Measurements from ENCODE around the gene EIF2B2.
"Not testable (repeated sequence)": the region's sequence is repeated elsewhere in the genome, so short reads cannot be mapped to it uniquely, and the experiment has no call there.

Gene EIF2B2

GRCh38 chr14:74974364-74975058, 28.2 kb upstream of the EIF2B2 start:
- DNase-seq: no peak

DNA sequence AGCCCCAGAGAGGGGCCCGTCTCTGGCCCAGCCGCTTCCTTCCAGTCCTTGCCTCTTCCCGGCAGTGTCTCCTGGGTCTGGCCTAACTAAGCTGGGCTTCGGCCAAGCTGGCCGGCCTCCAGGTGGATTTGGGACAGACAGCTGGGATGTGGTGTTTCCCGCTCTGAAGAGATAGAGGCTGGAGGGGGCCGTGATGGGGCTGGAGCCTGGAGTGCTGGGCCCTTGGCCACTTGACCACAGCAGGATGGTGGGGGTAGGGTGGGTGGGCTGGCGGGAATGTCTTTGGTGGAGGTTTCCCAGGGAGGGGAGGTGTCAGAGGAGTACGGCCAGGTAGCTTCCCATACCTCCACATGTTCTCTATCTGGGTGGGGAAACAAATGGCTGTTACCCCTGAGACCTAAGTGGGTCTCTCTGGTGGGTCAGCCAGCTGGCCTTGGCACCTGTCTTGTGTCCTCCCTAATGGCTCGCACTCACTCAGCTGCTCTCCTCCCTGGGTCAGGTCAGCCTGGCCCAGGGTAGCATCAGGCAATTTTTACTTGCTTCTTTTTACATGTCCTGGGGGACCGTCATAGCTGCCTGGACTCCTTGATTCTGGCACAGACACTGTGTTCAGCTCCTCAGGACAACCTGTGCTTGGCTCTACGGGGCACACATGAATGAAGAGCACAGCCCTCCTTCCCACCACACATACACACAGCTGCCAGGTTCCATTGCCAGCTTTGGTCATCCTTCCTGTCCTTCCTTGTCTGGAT, 27.5 kb upstream of the EIF2B2 start:
- DNase-seq: no peak

DNA sequence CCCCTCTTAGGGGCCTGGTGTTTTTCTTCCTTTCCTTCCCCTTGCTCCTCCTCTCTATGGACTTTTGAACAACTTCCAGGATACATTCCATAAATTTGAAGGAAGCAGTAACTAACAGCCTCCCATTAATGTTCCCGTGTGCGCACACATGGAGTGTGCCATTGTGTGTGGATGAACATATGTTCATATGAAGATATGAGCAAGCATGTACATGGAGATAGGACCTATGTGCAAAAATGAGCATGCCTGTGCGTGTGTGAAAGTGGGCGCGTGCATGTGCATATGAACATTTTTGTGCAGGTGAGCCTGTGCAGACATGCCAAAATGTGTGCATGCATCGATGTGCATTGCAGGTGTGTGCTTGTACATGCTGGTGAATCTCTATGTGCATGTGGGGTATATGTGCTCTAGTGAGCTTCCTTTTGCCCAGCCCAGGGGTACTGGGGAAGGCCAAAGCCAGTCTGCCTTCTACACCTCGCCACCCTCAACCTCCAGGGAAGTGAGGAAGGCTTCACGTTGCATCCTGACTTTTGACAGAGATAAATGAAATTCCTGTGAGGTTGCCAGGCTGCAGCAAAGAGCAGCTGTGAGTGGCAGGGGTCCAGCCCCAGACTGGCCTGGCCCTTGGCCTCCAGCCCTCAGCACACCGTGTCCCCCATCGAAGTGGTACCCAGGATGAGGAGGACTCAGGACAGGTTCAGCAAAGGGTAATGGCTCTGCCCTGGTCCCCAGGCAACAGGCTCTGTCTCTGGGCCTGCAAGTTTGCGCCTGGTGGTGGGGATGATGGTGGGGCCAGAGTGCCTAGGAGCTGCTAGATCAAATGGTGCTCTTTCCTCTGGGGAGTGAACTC, 26.2 kb upstream of the EIF2B2 start:
- DNase-seq: no peak

DNA sequence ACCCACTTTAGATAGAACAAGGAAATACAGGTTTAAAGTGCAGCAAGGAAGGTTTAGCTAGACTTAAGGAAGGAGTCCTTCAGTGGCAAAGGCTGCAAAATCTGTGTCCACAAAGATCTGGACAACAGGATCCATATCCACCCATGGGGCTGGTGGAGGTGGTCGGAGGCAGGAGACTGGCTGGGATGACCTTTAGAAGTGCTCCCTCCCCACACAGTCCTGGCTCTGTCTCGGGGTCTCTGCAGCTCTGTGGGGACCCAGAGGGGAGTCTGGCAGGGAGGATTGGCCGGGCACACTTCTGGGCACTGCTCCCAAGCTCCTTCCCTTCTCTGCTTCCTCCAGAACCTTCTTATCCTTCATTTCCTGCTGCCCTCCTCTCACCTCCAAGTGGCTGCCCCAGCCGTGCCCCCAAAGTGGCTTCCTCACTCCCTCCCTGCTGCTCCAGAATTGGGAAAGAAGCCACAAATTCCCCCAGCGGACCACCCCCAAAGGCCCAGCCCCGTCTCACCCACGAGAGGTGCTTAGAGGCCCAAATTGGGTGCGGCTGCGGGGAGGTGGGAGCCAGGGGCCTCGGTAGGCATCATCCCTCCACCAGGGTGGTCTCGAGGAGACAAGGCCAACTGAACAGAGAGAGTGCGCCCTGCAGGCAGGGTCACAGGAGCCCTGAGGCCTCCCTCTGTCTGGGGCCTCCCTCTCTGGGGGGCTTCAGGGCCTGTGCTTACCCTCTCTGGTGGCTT, 25.4 kb upstream of the EIF2B2 start:
- DNase-seq: no peak

GRCh38 chr14:74977901-74978385, 24.8 kb upstream of the EIF2B2 start:
- DNase-seq: no peak

DNA sequence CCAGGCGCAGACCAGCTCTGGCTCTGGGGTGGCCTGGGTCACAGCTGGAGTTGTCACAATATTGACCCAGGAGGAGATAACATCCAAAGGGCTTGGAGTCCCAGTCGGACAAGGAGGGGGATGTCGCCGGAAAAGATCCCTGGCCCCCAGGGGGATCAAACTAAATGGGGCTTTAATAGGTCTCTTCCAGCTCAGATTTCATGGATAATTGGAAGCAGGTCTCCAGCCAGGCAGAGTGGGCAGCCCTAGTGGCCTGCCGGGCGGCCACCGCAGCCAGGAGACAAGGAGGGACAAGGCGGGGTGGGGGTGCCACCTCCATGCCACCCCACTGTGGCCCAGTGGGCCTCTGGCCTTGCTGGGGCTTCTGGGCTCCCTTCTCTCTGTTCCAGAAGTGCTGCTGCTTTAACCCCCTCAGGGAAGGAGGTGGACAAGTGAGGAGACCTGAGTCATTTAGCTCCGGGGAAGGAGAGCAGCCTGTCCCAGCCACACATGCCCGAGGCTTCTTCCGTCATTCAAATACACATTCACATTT, 24.2 kb upstream of the EIF2B2 start:
- no peak for DNase-seq

GRCh38 chr14:74979029-74979428, 23.7 kb upstream of the EIF2B2 start:
- no peak for DNase-seq

- no peak for DNase-seq
These were observed 23.0 kb upstream of the EIF2B2 start for GRCh38 chr14:74979442-74980397.

DNA sequence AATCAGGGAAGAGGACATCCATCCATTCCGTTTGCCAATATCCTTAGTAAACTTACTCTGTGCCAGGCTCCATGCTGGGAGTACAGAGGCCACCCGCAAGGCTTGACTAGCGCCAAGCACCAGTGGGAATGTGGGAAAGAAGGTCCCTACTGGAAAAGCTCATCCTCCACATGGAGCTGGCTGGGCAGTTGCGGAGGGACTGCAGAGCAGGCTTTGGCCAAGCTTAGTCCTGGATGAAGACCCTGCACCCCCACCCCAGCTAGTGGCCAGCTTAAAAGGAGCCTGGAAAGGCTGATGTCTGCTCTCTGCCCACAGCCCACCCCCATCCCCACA, 22.4 kb upstream of the EIF2B2 start:
- DNase-seq: no peak

- no peak for DNase-seq
These were observed 21.8 kb upstream of the EIF2B2 start for GRCh38 chr14:74980731-74981461.

GRCh38 chr14:74981462-74981782, 21.3 kb upstream of the EIF2B2 start:
- DNase-seq: no peak

DNA sequence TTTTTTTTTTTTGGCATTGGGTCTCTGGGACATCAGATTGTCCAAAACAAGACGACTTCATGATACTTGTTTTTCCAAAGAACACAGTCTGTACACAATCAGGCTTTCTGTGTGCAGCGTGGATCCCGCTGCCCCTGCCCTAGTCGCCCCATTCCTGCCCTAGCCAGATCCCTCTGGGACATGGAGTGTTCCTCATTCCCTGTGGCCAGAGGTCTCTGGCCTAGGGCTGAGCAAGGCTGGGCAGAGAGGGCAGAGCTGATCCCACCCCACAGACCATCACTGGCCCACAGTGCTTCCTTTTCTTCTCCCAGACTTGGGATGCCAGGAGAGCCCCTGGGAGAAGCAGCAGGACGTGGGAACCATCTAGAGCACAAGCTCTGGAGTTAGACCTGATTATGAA, 20.9 kb upstream of the EIF2B2 start:
- DNase-seq: no peak

GRCh38 chr14:74982661-74983060, 20.1 kb upstream of the EIF2B2 start:
- no peak for DNase-seq

DNA sequence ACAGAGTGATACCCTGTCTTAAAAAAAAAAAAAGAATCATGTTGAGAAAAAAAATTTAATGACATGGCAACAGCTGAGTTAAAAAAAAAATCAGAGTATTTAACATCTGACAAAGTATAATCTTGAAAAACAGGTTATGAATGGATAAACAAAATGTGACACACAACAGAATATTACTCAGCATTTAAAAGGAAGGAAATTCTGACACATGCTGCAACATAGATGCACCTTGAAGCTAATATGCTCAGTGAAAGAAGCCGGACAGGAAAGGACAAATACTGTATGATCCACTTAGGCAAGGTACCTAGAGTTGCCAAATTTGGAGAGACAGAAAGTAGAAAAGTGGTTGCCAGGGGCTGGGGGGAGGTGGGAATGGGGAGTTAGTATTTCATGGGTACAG, 19.4 kb upstream of the EIF2B2 start:
- DNase-seq: no peak

DNA sequence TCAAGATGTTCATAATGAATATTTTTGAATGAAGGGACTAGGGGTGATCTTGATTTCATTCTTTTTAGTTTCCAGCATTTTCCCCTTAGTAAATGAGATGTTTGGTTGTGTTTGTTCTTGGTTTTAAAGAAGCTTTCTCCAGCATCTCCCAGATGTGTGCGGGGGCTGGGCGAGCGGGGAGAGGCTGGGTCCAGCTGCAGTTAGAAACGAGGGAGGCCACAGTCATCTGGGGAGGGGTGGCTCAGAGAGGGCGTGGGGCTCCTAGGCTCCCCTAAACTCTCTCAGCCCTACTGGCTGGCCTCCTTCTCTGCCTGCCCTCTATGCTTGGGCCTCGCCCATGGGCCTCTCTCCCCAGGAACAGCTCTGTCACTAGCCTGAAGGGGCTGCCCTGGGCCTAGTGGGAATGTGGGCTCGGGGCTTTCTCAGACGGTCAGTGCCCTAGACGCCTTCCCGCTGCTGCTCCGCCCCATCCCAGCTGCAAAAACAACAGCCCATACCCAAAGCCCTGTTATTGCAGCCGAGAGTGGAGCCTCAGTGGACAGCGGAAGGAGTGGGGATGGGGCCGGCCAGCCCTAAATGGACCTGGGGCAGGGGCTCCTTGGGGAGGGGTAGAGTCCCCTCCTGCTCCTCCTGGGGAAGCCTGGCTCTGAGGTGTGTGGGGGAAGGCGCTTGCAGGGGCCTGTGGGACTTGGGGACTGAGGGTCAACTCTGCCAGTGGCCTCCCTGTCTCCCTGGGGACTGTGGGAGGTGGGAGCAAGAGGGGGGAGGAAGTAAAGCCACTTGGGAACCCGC, 18.3 kb upstream of the EIF2B2 start:
- DNase-seq: no peak

GRCh38 chr14:74985028-74985310, 17.8 kb upstream of the EIF2B2 start:
- no peak for DNase-seq

DNA sequence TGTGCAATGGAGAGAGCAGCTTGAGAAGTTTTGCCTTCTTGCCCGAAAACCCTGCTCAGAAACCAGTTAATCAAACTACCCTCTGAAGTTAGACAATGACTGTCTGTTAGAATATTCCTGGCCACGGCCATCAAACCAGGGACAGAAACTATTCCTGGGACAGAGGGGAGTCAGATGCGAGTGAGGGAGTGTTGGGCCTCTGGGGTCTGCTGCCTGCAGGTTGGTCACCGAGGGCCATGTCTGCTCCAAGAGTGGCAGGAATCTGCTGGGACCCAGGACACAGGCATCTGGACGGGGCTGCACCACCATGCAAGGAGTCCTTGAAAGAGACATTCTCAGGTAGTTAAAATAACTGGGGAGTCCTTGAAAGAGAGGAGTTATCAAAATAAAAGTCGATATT, 16.9 kb upstream of the EIF2B2 start:
- no peak for DNase-seq

GRCh38 chr14:74988131-74988530, 14.6 kb upstream of the EIF2B2 start:
- no peak for DNase-seq

GRCh38 chr14:74988993-74989392, 13.7 kb upstream of the EIF2B2 start:
- DNase-seq: no peak

DNA sequence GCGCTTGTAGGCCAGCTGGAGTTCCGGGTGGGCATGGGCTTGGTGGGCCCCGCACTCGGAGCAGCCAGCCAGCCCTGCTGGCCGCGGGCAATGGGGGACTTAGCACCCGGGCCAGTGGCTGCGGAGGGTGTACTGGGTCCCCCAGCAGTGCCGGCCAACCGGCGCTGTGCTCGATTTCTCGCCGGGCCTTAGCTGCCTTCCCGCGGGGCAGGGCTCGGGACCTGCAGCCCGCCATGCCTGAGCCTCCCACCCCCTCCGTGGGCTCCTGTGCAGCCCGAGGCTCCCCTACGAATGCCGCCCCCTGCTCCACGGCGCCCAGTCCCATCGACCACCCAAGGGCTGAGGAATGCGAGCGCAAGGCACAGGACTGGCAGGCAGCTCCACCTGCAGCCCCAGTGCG, 8.5 kb upstream of the EIF2B2 start:
- not testable (repeated sequence) for DNase-seq
